PC-9 (cell line): Measurements from ENCODE around the gene CLCN3. TPM values are rescaled to one million over a fixed set of nuclear protein-coding genes. Genes with fewer than 3 reads are reported as not detected.

Experiments
- BruUV-seq: library from RNA; stranded (reverse); fragments of 400-500 nt; replicated peaks from 2 replicates; lab custom pipeline; 2021; lab: Mats Ljungman, UMichigan
- CTCF ChIA-PET: fragments of 300-600 bp; sonication (Branson Sonifier 250); formaldehyde crosslinking; loops from one replicate; lab custom pipeline; 2022; ENCODE audit warnings: antibody characterized with exemption; lab: Charles Lee
- POLR2A ChIA-PET: fragments of 300-600 bp; sonication (Branson Sonifier 250); formaldehyde crosslinking; loops from one replicate; lab custom pipeline; 2022; ENCODE audit warnings: antibody characterized with exemption; ENCODE audit not compliant: unreplicated experiment; lab: Charles Lee
- DNase-seq, 2 experiments: peaks; one replicate each; pipeline versions ENCODE4 v3.0.0 to v3.0.0-alpha.2; 2015 to 2022; ENCODE audit warnings: mixed read lengths in 1 of 2
- H2AFZ ChIP-seq: fragments of 200-600 bp; sonication (generic); 2 replicates; pipeline ENCODE4 v1.8.1; 2017; ENCODE audit warnings: antibody characterized with exemption
- H3F3A ChIP-seq: fragments of 200-600 bp; sonication (generic); 2 replicates; pipeline ENCODE4 v1.8.1; 2017; ENCODE audit warnings: antibody characterized with exemption, mild to moderate bottlenecking, low read depth; ENCODE audit not compliant: insufficient read depth
- H3K27ac ChIP-seq: fragments of 200-600 bp; sonication (generic); 2 replicates; pipeline ENCODE4 v1.6.1; 2016; ENCODE audit warnings: mixed run types
- H3K27me3 ChIP-seq: fragments of 200-600 bp; sonication (generic); 2 replicates; pipeline ENCODE4 v1.6.1; 2016; ENCODE audit warnings: low read depth, mixed run types; ENCODE audit not compliant: insufficient read depth
- H3K36me3 ChIP-seq: fragments of 200-600 bp; sonication (generic); 2 replicates; pipeline ENCODE4 v1.6.1; 2016; ENCODE audit warnings: low read depth, mixed run types
- H3K4me1 ChIP-seq: fragments of 200-600 bp; sonication (generic); replicated peaks from 2 replicates; pipeline ENCODE4 v1.6.1; 2016; ENCODE audit warnings: mixed run types; ENCODE audit not compliant: insufficient read depth
- H3K4me2 ChIP-seq: fragments of 200-600 bp; sonication (generic); 2 replicates; pipeline ENCODE4 v1.6.1; 2017; ENCODE audit warnings: mixed run types
- H3K4me3 ChIP-seq: fragments of 200-600 bp; sonication (generic); 2 replicates; pipeline ENCODE4 v1.6.1; 2016; ENCODE audit warnings: mixed run types
- H3K79me2 ChIP-seq: fragments of 200-600 bp; sonication (generic); 2 replicates; pipeline ENCODE4 v1.6.1; 2017; ENCODE audit warnings: low read depth, mixed run types
- H3K9me2 ChIP-seq: fragments of 200-600 bp; sonication (generic); 2 replicates; pipeline ENCODE4 v1.8.1; 2017; ENCODE audit warnings: mild to moderate bottlenecking; ENCODE audit not compliant: insufficient read depth
- H3K9me3 ChIP-seq: fragments of 200-600 bp; sonication (generic); 2 replicates; pipeline ENCODE4 v1.8.1; 2016; ENCODE audit warnings: low read depth; ENCODE audit not compliant: insufficient read depth
- H4K20me1 ChIP-seq: fragments of 200-600 bp; sonication (generic); 2 replicates; pipeline ENCODE4 v1.8.1; 2017; ENCODE audit not compliant: insufficient read depth
- EZH2 ChIP-seq: fragments of 200-600 bp; sonication (generic); IDR thresholded peaks from 2 replicates; pipeline ENCODE4 v1.8.0; 2017; ENCODE audit warnings: antibody characterized with exemption, low read depth
- intact Hi-C: fragments of 100-400 bp; cut with micrococcal nuclease; formaldehyde crosslinking; loops from one replicate; pipeline ENCODE4 v1.10.0; 2022; ENCODE audit not compliant: unreplicated experiment
- total RNA-seq: library from RNA; stranded (reverse); gene quantifications from 2 replicates; pipeline ENCODE4 v1.2.3, GENCODE V29; 2021
- TF ChIP-seq, protein P1 (sequence below): fragments of 200-600 bp; sonication (generic); conservative IDR thresholded peaks from 2 replicates; pipeline ENCODE4 v1.6.1; 2017; ENCODE audit warnings: mixed run types, antibody characterized with exemption, mild to moderate bottlenecking, moderate library complexity

CLCN3 gene
- total RNA-seq, 1 experiment from 2014 or later, result 51.6 TPM

DNA sequence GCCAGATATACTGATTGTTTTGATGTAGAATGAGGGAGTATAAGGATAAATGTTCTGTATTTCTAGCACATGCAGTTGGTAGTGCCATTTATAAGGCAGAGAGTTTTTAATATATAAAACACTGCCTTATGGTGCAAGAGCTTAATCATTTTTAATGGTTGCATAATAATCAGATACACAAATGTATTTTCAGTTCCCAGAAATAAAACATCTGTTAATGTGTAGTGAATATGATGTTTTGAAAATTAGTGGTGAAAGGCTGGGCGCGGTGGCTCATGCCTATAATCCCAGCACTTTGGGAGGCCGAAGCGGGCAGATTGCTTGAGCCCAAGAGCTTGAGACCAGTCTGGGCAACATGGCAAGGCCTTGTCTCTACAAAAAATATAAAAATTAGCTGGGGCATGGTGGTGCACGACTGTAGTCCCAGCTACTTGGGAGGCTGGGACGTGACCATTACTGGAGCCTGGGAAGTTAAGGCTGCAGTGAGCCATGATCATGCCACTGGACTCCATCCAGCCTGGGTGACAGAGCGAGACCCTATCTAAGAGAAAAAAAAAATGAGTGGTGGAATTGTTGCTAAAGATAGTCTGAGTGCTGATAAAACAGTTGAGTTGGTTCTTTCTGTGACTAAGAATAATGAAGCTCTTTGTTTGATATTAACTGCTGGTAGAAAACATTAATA is 29.3 kb downstream of the CLCN3 start:
- Histone ChIP-seq H3K9me3 (no peaks in the 10 kb centered on the region), H3K4me1 (no peaks in the 10 kb centered on the region), H3F3A (no peaks in the 10 kb centered on the region), H3K4me2 (no peak overlapping the region), H3K4me3 (no peak overlapping the region), H4K20me1 (no peaks in the 10 kb centered on the region), H3K9me2 (no peaks in the 10 kb centered on the region), H3K27ac (no peak overlapping the region), H2AFZ (no peak overlapping the region), H3K36me3 (no peaks in the 10 kb centered on the region), H3K79me2 (no peaks in the 10 kb centered on the region), H3K27me3 (no peaks in the 10 kb centered on the region)
- TF ChIP-seq EZH2, result no peak
- no peak for DNase-seq
- ChIA-PET CTCF (no interaction called here), POLR2A (interaction anchor here (0.7 kb wide), 2 partner anchors 389 to 1134 kb away, joined by 3 to 9 read pairs; no protein-coding TSS in a partner anchor)
- intact Hi-C loops, result no loop called here
- no TSS peak for BruUV-seq

DNA sequence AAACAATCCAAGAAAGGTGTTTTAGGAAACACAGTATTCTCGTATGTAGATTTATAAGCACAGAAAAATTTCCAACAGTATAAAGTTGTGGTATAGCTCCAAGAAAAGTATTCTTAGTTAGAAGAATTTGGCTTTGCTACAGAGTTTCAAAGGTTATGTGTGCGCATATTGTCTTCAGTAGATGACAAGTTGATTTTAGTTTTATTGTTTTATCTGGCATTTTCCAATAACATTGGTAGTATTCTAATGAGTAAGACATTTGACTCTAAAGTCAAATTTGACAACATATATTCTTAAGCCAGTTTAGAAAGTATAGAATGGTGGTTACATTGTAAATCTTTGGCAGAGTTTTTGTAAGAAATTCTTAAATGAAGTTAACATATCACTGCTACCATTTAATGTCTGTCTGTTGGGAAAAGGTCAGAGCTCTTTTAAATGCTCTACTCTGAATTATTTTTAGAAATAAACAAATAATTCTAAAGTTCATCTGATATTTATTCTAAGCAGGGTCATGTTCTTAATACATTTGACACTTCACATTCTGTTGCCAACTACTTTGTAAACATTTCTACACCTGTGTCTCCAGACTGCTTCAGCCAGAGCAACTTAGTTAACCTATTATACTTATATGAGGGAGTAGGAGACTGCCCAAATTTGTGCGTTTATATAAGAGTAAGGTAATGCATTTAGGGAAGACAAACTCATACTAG is 30.0 kb downstream of the CLCN3 start:
- no peak overlapping the region for H3K4me3 ChIP-seq
- H3K4me1 ChIP-seq, result no peaks in the 10 kb centered on the region
- BruUV-seq, result no TSS peak
- no peak overlapping the region for H3K4me2 ChIP-seq
- no peaks in the 10 kb centered on the region for H4K20me1 ChIP-seq
- ChIA-PET POLR2A (interaction anchor here (0.7 kb wide), 2 partner anchors 389 to 1134 kb away, joined by 3 to 9 read pairs; no protein-coding TSS in a partner anchor), CTCF (interaction anchor here (0.6 kb wide), 1 partner anchor 31 kb away, joined by 4 read pairs; no protein-coding TSS in a partner anchor)
- H3K27me3 ChIP-seq, result no peaks in the 10 kb centered on the region
- no peak for DNase-seq
- H3K9me2 ChIP-seq, result no peaks in the 10 kb centered on the region
- peaks cover 4% of the 10 kb centered on the region; the same call in 1 of the 2 replicates for H3K79me2 ChIP-seq
- no peaks in the 10 kb centered on the region for H3F3A ChIP-seq
- TF ChIP-seq EZH2, result no peak
- intact Hi-C loops, result no loop called here
- no peaks in the 10 kb centered on the region for H3K9me3 ChIP-seq
- no peak overlapping the region for H2AFZ ChIP-seq
- no peak overlapping the region for H3K27ac ChIP-seq
- no peaks in the 10 kb centered on the region for H3K36me3 ChIP-seq

DNA sequence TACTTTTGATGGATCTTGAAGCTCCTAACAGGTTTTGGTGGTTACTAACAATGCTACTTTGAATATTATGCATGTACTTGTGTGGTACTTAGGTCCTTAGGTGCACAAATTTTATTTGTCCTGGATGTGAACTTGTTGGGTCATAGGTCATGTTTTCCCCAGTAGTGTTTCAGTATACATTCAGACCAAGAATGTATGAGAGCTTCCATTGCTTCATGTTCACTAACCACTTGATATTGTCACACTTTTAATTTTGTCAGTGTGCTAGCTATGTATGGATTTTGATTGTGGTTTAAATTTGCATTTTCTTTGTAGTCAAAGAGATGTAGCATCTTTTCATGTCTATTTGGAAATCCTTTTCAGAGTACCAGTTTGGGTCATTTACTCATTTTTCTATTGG is 32.2 kb downstream of the CLCN3 start:
- intact Hi-C loops, result no loop called here
- Histone ChIP-seq H3K4me3 (no peak overlapping the region), H3K4me2 (no peak overlapping the region), H3F3A (no peaks in the 10 kb centered on the region), H3K27ac (no peak overlapping the region), H3K27me3 (no peaks in the 10 kb centered on the region), H3K4me1 (peaks cover 7% of the 10 kb centered on the region), H2AFZ (no peak overlapping the region), H3K9me2 (no peaks in the 10 kb centered on the region), H4K20me1 (no peaks in the 10 kb centered on the region), H3K9me3 (no peaks in the 10 kb centered on the region), H3K79me2 (peaks cover 18% of the 10 kb centered on the region), H3K36me3 (no peaks in the 10 kb centered on the region)
- POLR2A ChIA-PET, result no interaction called here
- no peak for TF ChIP-seq EZH2
- TF ChIP-seq, protein P1, sequence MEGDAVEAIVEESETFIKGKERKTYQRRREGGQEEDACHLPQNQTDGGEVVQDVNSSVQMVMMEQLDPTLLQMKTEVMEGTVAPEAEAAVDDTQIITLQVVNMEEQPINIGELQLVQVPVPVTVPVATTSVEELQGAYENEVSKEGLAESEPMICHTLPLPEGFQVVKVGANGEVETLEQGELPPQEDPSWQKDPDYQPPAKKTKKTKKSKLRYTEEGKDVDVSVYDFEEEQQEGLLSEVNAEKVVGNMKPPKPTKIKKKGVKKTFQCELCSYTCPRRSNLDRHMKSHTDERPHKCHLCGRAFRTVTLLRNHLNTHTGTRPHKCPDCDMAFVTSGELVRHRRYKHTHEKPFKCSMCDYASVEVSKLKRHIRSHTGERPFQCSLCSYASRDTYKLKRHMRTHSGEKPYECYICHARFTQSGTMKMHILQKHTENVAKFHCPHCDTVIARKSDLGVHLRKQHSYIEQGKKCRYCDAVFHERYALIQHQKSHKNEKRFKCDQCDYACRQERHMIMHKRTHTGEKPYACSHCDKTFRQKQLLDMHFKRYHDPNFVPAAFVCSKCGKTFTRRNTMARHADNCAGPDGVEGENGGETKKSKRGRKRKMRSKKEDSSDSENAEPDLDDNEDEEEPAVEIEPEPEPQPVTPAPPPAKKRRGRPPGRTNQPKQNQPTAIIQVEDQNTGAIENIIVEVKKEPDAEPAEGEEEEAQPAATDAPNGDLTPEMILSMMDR, result no peak
- no TSS peak for BruUV-seq
- CTCF ChIA-PET, result no interaction called here
- no peak for DNase-seq

DNA sequence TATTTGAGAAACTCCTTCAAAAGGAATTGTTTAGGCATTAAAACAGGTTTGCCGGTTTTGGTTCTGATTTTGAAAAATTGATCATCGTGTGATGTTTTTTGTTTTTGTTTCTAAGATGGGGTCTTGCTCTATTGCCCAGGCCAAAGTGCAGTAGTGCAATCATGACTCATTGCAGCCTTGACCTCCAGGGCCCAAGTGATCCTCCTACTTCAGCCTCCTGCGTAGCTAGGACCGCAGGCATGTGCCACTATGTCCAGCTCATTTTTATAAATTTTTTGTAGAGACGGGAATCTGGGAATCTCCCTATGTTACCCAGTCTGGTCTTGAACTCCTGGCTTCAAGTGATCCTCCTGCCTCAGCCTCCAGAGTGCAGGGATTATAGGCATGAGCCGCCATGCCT is 35.0 kb downstream of the CLCN3 start:
- Histone ChIP-seq H3K9me3 (no peaks in the 10 kb centered on the region), H3K4me1 (peaks cover 28% of the 10 kb centered on the region), H3K27me3 (no peaks in the 10 kb centered on the region), H4K20me1 (no peaks in the 10 kb centered on the region), H3K27ac (no peak overlapping the region), H3K4me3 (no peak overlapping the region), H3F3A (peaks cover 14% of the 10 kb centered on the region), H3K79me2 (peaks cover 28% of the 10 kb centered on the region), H2AFZ (no peak overlapping the region), H3K4me2 (no peak overlapping the region), H3K36me3 (no peaks in the 10 kb centered on the region), H3K9me2 (no peaks in the 10 kb centered on the region; the same call in 1 of the 2 replicates)
- CTCF ChIA-PET, result no interaction called here
- BruUV-seq, result no TSS peak
- intact Hi-C loops, result no loop called here
- POLR2A ChIA-PET, result no interaction called here
- TF ChIP-seq, protein P1, result no peak
- no peak for TF ChIP-seq EZH2
- DNase-seq, result no peak
